Ectodermal cell (in vitro differentiated cells): ENCODE data around the gene SLC35A2.

ENCODE experiments used
- H3K27ac ChIP-seq: 2 replicates; pipeline ENCODE4 v1.7.0; 2013; ENCODE audit warnings: mild to moderate bottlenecking, low read depth, low read length; ENCODE audit not compliant: insufficient read depth, poor library complexity, severe bottlenecking
- H3K27me3 ChIP-seq: 2 replicates; pipeline ENCODE4 v1.7.0; 2013; ENCODE audit warnings: mild to moderate bottlenecking, low read length; ENCODE audit not compliant: insufficient read depth, control insufficient read depth, poor library complexity, severe bottlenecking
- H3K36me3 ChIP-seq: one replicate; pipeline ENCODE4 v1.7.0; 2013; ENCODE audit warnings: low read length; ENCODE audit not compliant: control insufficient read depth, insufficient read depth
- H3K4me1 ChIP-seq: one replicate; pipeline ENCODE4 v1.7.0; 2013; ENCODE audit warnings: low read length; ENCODE audit not compliant: control insufficient read depth, insufficient read depth
- H3K4me3 ChIP-seq: 2 replicates; pipeline ENCODE4 v1.7.0; 2013; ENCODE audit warnings: low read depth, low read length, control low read depth; ENCODE audit not compliant: insufficient read depth
- H3K9me3 ChIP-seq: 2 replicates; pipeline ENCODE4 v1.7.0; 2013; ENCODE audit warnings: mild to moderate bottlenecking, low read length, moderate library complexity; ENCODE audit not compliant: control insufficient read depth
- WGBS, 2 experiments: methylation state at CpG; one replicate each; pipeline ENCODE4 v1.1.7; 2013; ENCODE audit warnings: missing lambda C conversion rate in 2 of 2; 5-methylcytosine and 5-hydroxymethylcytosine counted together

SLC35A2 gene

GRCh38 chrX:48914593-48915493 lies 3.4 kb upstream of the SLC35A2 start:
- Histone ChIP-seq H3K9me3 (no peaks in the 10 kb centered on the region), H3K4me1 (no peaks in the 10 kb centered on the region), H3K4me3 (no peak overlapping the region), H3K36me3 (no peaks in the 10 kb centered on the region), H3K27ac (no peak overlapping the region), H3K27me3 (no peaks in the 10 kb centered on the region)
- 93 to 95% methylated on average over 11 to 13 of the region's 13 CpGs for WGBS, 2 experiments

DNA sequence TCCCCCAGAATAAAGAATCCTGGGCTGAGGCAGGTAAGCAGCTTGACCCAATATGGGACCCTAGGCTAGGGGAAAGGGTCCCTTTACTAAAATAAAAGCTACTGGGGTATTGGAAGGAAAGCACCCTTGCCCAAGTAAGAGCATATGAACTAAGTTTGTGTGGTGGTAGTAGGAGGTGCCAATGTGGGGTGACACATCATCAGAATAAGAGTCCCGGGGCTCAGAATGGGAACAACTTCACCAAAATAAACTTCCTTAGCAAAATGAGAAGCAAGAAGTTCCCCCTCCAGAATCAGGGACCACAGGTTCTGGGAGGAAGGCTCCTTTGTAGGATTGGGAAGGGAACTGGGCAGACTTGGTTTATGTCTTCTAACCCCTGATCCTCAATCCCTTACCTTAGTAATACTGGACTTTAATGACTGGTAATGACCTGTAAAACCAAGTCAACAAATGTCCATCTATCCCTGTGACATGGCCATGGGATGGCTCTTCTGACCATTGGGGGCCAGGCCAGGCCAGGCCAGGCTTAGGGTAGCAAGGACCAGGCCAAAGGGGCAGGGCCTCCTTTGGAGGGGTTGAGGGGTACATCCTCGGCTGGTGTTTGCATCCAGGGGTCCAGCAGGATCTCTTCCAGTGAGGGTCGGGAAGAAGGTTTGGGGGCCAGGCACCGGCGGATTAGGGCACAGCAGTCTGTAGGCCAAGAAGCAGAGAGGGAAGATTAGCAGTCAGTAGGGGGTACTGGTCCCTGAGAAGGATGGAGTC lies 2.3 kb upstream of the SLC35A2 start:
- WGBS, 2 experiments = 89 to 90% methylated on average over 4 to 5 of the region's 5 CpGs
- H3K27ac ChIP-seq = no peak overlapping the region
- no peaks in the 10 kb centered on the region for H3K4me1 ChIP-seq
- peaks cover 4% of the 10 kb centered on the region for H3K36me3 ChIP-seq
- no peak overlapping the region for H3K4me3 ChIP-seq
- H3K27me3 ChIP-seq = no peaks in the 10 kb centered on the region
- H3K9me3 ChIP-seq = no peaks in the 10 kb centered on the region

DNA sequence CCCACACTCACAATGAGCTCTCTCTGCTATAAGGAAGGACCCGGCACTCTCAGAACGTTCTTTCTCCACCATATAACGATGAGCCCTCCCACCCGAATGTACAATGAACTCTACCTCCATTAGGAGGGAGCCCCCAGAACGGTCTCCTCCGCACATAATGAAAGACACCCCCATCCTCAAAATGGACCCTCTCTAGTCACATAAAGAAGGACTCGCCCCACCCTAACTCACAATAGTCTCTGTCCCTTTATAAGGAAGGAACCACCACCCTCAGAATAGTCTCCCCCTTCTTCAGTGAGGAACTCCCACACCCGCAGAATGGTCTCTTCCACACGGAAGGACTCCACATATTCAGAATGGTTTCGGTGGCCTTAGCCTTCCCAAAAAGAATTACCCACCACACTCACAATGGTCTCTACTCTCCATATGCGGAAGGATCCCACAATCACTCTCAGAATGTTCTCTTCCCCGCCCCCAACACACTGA lies 477 bp downstream of the SLC35A2 start:
- H3K27me3 ChIP-seq = no peaks in the 10 kb centered on the region
- H3K4me1 ChIP-seq = no peaks in the 10 kb centered on the region
- H3K36me3 ChIP-seq = peaks cover 4% of the 10 kb centered on the region
- no peaks in the 10 kb centered on the region for H3K9me3 ChIP-seq
- H3K4me3 ChIP-seq = peak overlapping the region; percentile 72
- H3K27ac ChIP-seq = no peak overlapping the region
- WGBS, 2 experiments = 8% methylated on average over 12 of the region's 12 CpGs

DNA sequence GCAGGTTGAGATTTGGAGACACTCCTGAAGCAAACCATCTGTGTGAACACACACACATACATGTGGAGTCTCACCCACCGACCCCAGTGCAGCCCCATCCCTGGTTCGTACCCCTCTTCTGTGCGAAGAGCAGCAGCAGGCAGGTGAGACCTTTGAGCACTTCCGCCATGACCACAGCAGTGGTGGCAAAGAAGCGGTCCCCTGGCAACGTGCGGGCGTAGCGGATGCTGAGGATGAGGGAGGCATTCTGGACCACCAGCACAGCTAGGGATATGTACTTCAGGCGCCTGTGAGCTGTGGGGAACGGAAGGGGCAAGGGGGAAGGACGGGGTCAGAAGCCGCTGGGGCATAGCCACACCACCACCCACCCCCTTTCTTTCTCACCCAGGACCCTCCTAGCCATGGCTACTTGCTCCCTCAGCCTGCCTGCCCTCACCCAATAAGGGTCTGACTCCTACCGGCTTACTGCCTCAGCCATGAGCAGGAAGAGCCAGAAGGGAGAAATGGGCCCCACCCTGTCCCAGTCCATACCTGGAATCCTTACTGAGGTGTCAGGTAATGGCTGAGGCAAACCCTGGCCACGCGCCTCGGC lies 1.6 kb downstream of the SLC35A2 start:
- Histone ChIP-seq H3K4me1 (no peaks in the 10 kb centered on the region), H3K36me3 (peaks cover 4% of the 10 kb centered on the region), H3K27ac (no peak overlapping the region), H3K9me3 (no peaks in the 10 kb centered on the region), H3K4me3 (no peak overlapping the region), H3K27me3 (no peaks in the 10 kb centered on the region)
- WGBS, 2 experiments = 95% methylated on average over 15 to 17 of the region's 17 CpGs

DNA sequence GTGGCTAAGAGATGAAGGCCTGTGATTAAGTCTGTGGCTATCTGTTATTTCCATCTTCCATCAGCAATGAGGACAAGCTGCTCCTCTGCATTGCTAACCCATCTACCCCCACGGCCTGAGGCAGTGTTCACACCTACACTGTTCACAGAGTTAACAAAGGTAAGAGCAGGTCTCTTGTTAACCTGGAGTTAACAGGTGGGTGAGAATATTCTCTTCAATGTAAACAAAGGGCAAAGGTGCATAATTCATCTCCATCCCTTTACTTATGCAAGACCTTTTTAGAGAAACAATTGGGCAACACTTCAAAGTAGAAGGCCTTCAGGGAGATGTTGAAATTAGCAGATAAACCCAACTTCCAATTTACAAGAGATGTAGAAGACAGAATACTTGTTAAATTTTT lies 2.8 kb downstream of the SLC35A2 start:
- H3K36me3 ChIP-seq = peaks cover 4% of the 10 kb centered on the region
- no peaks in the 10 kb centered on the region for H3K4me1 ChIP-seq
- WGBS, 2 experiments = 100% methylated on average over 1 of the region's 1 CpG; no CpG with 5 or more reads in 1 of the 2 experiments
- no peaks in the 10 kb centered on the region for H3K27me3 ChIP-seq
- no peak overlapping the region for H3K27ac ChIP-seq
- H3K4me3 ChIP-seq = no peak overlapping the region
- H3K9me3 ChIP-seq = no peaks in the 10 kb centered on the region

DNA sequence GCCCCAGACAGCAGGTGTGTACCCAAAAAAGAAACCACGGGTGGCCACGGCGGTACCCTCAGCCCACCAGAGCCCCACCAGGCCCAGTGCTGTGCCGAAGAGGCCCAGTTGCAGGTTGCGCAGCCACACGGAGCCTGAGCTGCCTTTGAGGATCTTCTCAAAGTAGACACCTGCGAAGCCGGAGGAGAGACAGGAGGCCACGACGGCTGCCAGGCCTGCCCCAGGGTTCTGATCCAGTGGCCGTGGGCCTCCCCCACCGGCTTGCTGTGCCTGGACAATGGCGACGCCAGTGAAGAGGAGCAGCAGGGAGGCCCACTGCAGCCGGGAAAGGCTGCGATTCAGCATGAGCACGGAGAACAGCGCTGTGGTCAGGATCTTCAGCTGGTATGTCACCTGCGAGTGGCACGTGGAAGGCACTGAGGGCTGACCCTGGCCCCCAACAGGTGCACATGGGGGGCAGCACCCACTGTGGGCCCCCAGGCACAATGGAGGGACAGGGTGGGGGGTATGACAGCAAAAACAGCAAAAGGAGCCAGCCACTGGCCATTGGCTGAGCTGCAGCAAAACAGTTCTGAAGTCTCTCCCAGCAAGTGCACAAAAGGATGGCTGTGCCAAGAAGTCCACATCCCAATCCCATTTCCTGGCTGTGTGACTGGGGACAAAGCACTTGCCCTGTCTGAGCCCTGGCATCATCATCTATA lies 6.2 kb downstream of the SLC35A2 start:
- Histone ChIP-seq H3K27me3 (no peaks in the 10 kb centered on the region), H3K36me3 (peaks cover 12% of the 10 kb centered on the region), H3K4me3 (no peak overlapping the region), H3K27ac (no peak overlapping the region), H3K4me1 (no peaks in the 10 kb centered on the region), H3K9me3 (no peaks in the 10 kb centered on the region)
- WGBS, 2 experiments = 94% methylated on average over 20 of the region's 20 CpGs

DNA sequence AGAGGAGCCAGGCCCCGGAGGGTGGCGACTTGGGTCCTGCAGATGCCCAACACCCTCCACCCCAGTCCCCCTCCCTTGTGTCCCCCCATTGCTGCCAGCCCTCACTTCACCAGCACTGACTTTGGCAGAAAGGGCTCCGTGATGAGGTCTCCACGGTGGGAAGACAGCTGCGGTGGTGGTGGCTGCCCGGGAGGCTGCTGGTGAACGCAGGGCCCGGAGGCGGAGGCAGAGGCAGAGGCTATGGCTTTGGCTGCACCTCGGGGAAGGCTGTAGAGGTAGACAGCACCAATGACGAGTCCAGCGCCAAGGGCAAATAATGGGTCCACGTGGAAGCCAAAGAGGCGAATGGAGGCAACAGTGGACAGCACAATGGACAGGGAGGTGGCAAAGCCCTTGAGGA lies 6.8 kb downstream of the SLC35A2 start:
- Histone ChIP-seq H3K4me1 (no peaks in the 10 kb centered on the region), H3K4me3 (no peak overlapping the region), H3K9me3 (no peaks in the 10 kb centered on the region), H3K27me3 (no peaks in the 10 kb centered on the region), H3K36me3 (peaks cover 11% of the 10 kb centered on the region), H3K27ac (no peak overlapping the region)
- 93 to 94% methylated on average over 14 of the region's 14 CpGs for WGBS, 2 experiments

DNA sequence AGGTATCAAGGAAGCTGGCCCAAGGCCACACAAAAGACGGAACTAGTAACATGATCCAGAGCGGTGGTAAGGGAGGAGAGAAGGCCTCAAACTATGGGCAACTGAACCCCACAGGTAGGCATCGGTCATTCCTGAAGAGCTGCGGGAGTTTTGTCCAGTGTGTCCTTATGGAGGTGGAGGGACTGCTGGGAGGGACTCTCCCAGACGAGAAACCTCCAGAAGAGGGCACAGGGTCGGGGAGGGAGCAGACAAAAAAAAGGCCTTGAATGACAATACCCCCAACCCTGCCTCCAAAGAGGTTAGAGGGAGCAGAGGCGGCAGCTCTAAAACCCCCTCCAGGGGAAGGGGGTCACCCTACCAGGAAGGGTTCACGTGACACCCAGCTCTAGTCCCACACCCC lies 7.3 kb downstream of the SLC35A2 start:
- no peaks in the 10 kb centered on the region for H3K9me3 ChIP-seq
- WGBS, 2 experiments = 70 to 81% methylated on average over 8 of the region's 8 CpGs

GRCh38 chrX:48903290-48903689 lies 8.2 kb downstream of the SLC35A2 start:
- Histone ChIP-seq H3K36me3 (peaks cover 8% of the 10 kb centered on the region), H3K4me1 (no peaks in the 10 kb centered on the region), H3K27ac (no peak overlapping the region), H3K27me3 (no peaks in the 10 kb centered on the region), H3K9me3 (no peaks in the 10 kb centered on the region), H3K4me3 (no peak overlapping the region)
- 93 to 97% methylated on average over 4 to 6 of the region's 6 CpGs for WGBS, 2 experiments

More for the DNA sequence above, 7.3 kb downstream of the SLC35A2 start:
- no peaks in the 10 kb centered on the region for H3K4me1 ChIP-seq
- H3K4me3 ChIP-seq = no peak overlapping the region
- no peaks in the 10 kb centered on the region for H3K27me3 ChIP-seq
- no peak overlapping the region for H3K27ac ChIP-seq
- H3K36me3 ChIP-seq = peaks cover 8% of the 10 kb centered on the region
